ENCODE data around the gene CDSN.

DNA sequence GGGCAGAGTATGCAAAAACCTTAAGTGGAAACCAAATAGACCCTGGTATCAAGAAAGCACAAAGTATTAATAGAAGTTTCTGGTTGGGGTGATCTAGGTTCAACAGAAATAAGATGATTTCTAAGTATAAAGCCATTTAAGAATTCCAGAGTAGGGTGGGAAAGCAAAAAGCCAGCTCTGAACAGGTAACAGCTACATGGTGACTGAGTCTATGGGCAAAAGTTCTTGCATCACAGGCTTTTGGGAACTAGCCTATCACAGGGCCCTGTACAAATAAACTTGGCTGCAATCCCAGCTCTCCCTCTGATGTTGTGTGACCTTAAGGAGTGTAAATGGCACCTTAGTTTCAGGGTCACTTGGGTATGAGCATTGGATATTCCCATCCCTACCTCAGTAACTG, 43.7 kb upstream of the CDSN start:
- TF ChIP-seq, protein P1, sequence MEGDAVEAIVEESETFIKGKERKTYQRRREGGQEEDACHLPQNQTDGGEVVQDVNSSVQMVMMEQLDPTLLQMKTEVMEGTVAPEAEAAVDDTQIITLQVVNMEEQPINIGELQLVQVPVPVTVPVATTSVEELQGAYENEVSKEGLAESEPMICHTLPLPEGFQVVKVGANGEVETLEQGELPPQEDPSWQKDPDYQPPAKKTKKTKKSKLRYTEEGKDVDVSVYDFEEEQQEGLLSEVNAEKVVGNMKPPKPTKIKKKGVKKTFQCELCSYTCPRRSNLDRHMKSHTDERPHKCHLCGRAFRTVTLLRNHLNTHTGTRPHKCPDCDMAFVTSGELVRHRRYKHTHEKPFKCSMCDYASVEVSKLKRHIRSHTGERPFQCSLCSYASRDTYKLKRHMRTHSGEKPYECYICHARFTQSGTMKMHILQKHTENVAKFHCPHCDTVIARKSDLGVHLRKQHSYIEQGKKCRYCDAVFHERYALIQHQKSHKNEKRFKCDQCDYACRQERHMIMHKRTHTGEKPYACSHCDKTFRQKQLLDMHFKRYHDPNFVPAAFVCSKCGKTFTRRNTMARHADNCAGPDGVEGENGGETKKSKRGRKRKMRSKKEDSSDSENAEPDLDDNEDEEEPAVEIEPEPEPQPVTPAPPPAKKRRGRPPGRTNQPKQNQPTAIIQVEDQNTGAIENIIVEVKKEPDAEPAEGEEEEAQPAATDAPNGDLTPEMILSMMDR (conservative IDR thresholded peaks at IDR 0.05): no peak
- no peak for TF ChIP-seq ZFX (IDR thresholded peaks at IDR 0.05)
